PFSK-1 (cell line): ENCODE data around the gene TOPAZ1.

Experiments
- FOXP2 ChIP-seq: optimal IDR thresholded peaks from 2 replicates; pipeline ENCODE3; 2011; ENCODE audit warnings: borderline replicate concordance, control low read depth, inconsistent platforms; ENCODE audit not compliant: insufficient read depth; ENCODE audit errors: extremely low read length, extremely low read depth
- POLR2AphosphoS5 ChIP-seq: IDR thresholded peaks from 2 replicates; pipeline ENCODE4 v1.6.1; 2012; ENCODE audit warnings: low read depth, mild to moderate bottlenecking, control low read depth, low read length, moderate library complexity
- SIN3A ChIP-seq: IDR thresholded peaks from 2 replicates; pipeline ENCODE4 v1.6.1; 2012; ENCODE audit warnings: mild to moderate bottlenecking, low read length, moderate library complexity, borderline replicate concordance; ENCODE audit not compliant: insufficient read depth
- TAF1 ChIP-seq: IDR thresholded peaks from 2 replicates; pipeline ENCODE4 v1.6.1; 2012; ENCODE audit warnings: low read length, control low read depth, borderline replicate concordance; ENCODE audit not compliant: insufficient read depth
- TF ChIP-seq, protein P1 (sequence below), 2 experiments: IDR thresholded peaks; 2 replicates each; pipeline versions ENCODE4 v1.6.1 to v1.8.0; 2011 to 2012; ENCODE audit warnings: low read depth in 2 of 2, low read length in 2 of 2, control low read depth in 1 of 2, inconsistent platforms in 1 of 2, mild to moderate bottlenecking in 1 of 2, moderate library complexity in 1 of 2; ENCODE audit not compliant: insufficient read depth in 1 of 2

DNA sequence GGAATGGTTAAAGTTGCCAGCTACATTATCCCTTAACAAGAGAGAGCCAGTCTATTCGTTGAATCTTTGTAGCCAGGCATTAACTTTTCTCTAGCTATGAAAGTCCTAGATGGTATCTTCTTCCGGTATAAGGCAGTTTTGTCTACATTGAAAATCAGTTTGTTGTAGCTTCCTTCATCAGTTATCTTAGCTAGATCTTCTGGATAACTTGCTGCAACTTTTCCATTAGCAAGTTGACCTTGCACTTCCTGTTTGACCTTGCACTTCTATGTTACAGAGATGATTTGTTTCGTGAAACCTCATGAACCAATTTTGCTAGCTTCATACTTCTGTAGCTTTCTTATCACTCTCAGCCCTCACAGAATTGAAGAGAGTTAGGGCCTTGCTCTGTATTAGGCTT, 24.1 kb downstream of the TOPAZ1 start:
- no peak for TF ChIP-seq POLR2AphosphoS5
- TF ChIP-seq, protein P1, sequence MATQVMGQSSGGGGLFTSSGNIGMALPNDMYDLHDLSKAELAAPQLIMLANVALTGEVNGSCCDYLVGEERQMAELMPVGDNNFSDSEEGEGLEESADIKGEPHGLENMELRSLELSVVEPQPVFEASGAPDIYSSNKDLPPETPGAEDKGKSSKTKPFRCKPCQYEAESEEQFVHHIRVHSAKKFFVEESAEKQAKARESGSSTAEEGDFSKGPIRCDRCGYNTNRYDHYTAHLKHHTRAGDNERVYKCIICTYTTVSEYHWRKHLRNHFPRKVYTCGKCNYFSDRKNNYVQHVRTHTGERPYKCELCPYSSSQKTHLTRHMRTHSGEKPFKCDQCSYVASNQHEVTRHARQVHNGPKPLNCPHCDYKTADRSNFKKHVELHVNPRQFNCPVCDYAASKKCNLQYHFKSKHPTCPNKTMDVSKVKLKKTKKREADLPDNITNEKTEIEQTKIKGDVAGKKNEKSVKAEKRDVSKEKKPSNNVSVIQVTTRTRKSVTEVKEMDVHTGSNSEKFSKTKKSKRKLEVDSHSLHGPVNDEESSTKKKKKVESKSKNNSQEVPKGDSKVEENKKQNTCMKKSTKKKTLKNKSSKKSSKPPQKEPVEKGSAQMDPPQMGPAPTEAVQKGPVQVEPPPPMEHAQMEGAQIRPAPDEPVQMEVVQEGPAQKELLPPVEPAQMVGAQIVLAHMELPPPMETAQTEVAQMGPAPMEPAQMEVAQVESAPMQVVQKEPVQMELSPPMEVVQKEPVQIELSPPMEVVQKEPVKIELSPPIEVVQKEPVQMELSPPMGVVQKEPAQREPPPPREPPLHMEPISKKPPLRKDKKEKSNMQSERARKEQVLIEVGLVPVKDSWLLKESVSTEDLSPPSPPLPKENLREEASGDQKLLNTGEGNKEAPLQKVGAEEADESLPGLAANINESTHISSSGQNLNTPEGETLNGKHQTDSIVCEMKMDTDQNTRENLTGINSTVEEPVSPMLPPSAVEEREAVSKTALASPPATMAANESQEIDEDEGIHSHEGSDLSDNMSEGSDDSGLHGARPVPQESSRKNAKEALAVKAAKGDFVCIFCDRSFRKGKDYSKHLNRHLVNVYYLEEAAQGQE (IDR thresholded peaks at IDR 0.05; ENCODE audit: insufficient read depth in 1 of 2, low read depth in 2 of 2, low read length in 2 of 2): no peak
- no peak for TF ChIP-seq SIN3A
- no peak for TF ChIP-seq TAF1
- TF ChIP-seq FOXP2: no peak
